HG03060 (cell line): ENCODE data around the gene POLR2E.

ENCODE experiments used
- ATAC-seq: cut with Tn5 transposase; IDR thresholded peaks from one replicate; pipeline ENCODE4 v1.9.1; 2021; ENCODE audit warnings: low read depth, moderate number of reproducible peaks; ENCODE audit not compliant: unreplicated experiment

The POLR2E gene

GRCh38 chr19:1101337-1101698 is 6.1 kb upstream of the POLR2E start:
- ATAC-seq, result no peak

- ATAC-seq, result no peak
These were observed 3.2 kb upstream of the POLR2E start for GRCh38 chr19:1098177-1099051.

GRCh38 chr19:1097810-1098176 is 2.6 kb upstream of the POLR2E start:
- ATAC-seq, result no peak

DNA sequence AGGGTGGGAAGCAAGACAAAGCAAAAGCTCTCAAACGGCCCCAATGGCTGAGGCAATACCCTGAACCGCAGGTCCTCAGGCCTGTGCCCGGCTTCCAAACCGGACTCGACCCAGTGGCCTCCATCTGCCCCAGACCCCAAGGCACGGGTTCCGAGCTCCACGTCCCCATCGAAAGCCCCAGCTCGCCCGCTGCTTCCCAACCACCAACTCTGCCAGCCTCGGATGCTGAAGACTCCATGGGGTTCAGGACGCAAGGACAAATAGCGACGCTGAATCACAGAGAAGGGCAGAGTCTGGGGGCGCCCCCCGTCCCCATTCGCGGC is 559 bp downstream of the POLR2E start:
- ATAC-seq, result no peak

DNA sequence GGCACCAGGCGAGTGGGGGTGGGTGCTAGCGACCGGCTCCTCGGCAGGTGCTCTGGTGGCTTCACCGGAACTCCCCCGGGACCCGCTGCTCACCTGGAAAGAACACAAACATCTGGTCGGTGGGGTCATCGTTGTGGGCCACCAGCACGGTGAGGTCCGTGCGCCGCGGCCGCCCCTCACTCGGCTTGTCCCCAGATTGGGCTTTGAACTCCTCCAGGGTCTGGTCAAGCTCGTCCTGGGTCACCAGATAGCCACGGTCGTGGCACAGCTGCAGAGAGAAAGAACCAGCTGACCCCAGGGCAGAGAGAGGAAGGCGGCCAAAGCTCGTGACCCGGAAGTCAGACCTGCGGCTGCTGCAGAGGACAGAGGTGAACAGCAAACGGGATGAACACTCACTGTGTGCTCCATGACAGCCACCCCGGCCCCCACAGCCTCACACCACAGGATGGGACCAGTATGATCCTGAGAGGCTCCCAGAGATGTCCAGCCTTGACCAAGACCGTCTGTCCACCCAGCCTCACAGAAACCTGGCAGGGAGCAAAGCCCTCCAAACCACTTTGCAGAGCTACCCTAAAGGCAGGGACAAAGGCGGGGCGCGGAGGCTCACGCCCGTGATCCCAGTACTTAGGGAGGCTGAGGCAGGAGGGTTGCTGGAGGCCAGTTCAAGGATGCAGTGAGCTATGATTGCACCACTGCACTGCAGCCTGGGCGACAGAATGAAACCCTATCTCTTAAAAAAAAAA is 1.2 kb downstream of the POLR2E start:
- no peak for ATAC-seq

DNA sequence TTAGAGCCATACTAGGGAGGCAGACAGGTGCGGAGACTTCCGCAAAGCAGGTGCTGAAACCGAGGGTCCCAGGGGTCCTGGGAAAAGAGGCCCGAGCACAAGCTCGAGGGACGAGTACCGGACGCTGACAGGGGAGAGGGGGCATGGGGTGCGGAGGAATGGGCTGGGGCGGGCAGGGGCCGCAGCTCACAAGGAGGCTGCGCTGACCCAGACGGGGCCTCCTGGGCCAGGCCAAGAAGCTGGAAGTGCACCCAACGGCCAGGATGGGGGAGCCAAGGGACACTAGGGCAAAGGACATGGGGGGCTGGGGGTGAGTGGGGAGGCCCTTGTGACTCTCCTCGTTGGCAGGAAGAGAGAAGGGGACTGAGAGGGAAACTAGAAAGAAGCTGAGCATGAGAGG is 1.8 kb downstream of the POLR2E start:
- no peak for ATAC-seq

GRCh38 chr19:1091544-1092175 is 3.5 kb downstream of the POLR2E start:
- ATAC-seq, result no peak

- ATAC-seq, result no peak
These were observed 4.2 kb downstream of the POLR2E start for GRCh38 chr19:1090731-1091543.

DNA sequence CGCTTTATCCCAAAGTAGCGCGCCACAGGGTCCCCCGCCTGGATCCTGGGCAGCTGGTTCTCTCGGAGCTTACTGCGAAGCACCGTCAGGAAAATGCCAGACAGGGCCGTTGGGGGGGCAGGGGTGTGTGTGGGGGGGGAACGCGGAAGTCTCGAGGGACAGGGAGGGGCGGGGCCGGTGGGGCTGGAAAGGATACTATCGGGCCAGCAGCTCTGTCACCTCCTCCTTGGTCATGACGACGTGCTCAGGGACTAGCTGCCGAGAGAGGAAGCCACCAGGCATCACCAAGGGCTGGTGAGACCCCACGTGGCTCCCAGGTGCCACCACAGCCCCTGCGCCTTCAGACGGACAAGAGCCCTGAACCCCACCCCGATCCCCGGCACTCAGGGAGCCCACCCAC is 5.3 kb downstream of the POLR2E start:
- no peak for ATAC-seq

GRCh38 chr19:1089126-1089771 is 5.9 kb downstream of the POLR2E start:
- no peak for ATAC-seq

- ATAC-seq, result no peak
These were observed 6.7 kb downstream of the POLR2E start for GRCh38 chr19:1088416-1089010.

DNA sequence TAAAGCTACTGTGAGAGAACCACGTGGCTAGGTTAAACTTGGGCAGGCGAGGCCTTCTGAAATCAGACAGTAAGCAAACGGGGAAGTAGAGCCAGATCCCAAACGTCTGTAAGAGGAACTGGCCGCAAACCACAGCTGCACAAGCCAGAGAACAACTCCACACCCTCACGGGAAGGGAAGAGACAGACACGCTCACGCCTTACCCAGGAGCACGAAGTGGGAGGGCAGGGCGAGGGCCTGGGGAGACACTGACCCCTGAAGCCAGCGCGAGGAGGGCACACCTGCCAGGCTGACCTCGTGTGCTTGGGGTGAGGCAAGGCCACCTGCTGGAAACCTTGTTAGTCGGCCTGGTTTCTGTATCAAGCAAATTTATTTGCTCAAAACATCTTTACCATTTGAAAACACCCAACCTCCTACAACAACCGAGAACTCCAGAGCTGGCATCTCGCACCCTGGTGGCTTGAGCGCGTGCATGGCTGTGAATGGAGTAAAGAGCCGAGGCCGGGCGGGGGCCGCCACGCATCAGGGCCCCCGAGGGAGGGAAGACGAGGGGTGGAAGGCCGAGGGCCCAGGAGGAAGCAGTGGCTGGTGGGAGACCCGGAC is 7.3 kb downstream of the POLR2E start:
- ATAC-seq, result no peak

- ATAC-seq, result no peak
These were observed 8.6 kb downstream of the POLR2E start for GRCh38 chr19:1086613-1087012.

DNA sequence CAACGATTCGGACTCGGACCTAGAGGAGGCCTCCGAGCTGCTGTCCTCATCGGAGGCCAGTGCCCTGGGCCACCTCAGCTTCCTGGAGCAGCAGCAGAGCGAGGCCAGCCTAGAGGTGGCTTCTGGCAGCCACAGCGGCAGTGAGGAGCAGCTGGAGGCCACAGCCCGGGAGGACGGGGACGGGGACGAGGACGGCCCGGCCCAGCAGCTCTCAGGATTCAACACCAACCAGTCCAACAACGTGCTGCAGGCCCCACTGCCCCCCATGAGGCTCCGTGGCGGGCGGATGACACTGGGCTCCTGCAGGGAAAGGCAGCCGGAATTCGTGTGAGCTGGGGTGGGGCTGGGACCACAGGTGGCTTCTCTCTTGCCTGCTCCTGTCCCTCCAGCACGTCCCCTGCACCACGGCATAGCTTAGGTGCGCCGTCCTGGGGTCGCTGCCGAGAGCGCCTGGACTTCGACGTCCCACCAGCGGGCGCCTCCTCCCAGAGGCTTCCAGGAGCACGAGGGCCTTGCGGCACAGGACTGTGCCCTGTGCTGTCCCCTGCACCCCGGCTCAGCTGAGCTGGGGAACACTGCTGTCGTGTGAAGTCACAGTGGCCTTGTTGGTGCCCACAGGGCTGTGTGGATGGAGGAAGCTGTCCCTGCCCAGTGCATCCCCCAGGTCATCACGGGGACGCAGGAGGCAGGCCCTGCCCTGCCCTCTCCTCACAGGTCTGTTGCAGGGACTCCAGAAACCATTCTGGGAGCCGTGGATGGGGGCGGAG is 9.3 kb downstream of the POLR2E start:
- no peak for ATAC-seq

DNA sequence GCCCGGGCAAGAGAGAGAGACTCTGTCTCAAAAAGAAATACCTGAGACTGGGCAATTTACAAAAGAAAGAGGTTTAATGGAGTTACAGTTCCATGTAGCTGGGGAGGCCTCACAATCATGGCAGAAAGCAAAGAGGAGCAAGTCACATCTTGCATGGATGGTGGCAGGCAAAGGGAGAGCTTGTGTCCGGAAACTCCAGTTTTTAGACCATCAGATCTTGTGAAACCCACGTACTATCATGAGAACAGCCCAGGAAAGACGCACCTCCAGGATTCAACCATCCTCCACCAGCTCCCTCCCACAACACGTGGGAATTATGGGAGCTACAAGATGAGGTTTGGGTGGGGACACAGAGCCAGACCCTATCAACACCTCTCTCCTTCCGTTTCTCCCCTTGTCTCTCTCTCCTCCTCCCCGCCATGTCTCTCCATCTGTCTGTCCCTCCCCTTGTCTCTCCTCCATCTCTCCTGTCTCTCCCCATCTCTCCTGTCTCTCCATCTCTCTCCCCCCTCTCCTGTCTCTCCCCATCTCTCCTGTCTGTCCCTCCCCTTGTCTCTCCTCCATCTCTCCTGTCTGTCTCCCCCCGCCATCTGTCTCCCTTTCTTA is 10.0 kb downstream of the POLR2E start:
- ATAC-seq, result no peak

GRCh38 chr19:1084024-1084868 is 10.9 kb downstream of the POLR2E start:
- no peak for ATAC-seq

- no peak for ATAC-seq
These were observed 12.0 kb downstream of the POLR2E start for GRCh38 chr19:1082928-1083816.
